Stimulated activated CD4-positive, alpha-beta T cell treated with anti-CD3 and anti-CD28 coated beads, Interleukin-1b, Interleukin-23, amount 100 ng/mL, for 48 hours (primary cell): ENCODE results near the gene ATOH7.
"Not testable (repeated sequence)": the region's sequence is repeated elsewhere in the genome, so short reads cannot be mapped to it uniquely, and the experiment has no call there.

Experiments
- DNase-seq: peaks from one replicate; pipeline ENCODE4 v3.0.0-alpha.2; 2020

Gene ATOH7

DNA sequence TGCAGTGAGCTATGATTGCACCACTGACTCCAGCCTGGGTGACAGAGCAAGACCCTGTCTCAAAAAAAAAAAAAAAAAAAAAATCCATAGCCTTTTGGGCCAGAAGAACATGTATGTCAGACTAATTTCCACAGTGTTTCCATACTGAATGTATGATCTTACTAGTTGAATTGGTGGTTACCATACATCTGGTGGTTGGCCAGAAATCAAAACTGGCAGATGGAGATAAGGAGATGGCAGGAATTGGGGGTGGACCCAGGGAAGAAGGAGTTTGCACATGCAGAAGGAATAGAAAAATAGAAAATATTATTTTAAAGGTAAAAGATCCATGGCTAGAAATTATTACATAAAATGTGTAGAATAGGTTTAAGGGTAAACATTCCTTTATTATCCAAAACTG, 3.7 kb upstream of the ATOH7 start:
- no peak for DNase-seq

- DNase-seq, result no peak
Measured at GRCh38 chr10:68235111-68235510, 3.2 kb upstream of the ATOH7 start.

DNA sequence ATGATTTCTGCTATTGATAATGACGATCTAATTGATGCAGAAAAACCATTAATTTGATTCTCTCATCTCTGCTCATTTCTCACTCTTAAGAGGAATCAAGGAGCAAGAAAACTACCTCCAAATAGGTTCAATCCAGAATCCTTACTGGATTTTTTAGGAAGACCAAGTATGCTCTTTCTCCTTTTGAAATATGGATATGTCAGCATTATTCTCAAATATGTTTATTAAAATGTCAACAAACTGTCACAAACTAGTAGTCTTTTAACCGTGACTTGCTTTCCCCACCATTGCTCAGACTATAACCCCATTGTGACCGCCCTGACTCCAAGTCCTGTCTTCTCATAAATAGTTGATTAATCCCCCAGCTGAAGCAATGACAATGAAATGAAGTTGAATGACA, 1.1 kb upstream of the ATOH7 start:
- no peak for DNase-seq

DNA sequence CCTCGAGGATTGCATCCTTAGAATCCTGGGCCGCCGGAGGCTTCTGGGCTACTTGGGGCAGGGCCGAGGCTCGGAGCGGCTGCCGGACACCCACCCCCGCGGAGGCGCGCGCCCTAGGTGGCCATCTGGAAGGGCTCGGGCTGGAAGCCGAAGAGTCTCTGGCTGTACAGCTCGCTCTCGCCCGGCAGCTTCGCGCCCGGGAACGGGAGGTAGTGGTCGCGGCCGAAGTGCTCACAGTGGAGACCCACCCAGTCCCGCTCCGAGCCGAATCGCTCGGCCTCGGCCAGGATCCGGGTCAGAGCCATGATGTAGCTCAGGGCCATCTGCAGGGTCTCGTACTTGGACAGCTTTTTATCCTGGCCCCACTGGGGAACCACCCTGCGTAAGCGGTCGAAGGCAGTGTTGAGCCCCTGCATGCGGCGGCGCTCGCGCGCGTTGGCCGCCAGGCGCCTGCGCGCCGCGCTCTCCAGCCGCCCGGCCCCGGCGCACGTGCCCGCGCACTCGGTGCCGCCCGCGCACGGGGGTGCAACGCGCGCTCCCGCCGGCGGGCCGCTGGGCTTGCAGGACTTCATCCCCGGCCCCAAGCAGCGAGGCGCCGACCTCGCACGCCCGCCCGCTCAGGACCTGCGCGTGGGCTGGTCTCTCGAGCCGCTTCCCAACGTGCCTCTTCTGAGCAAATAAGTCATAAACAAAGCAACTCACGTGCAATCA, 652 bp downstream of the ATOH7 start:
- peak; percentile 27 for DNase-seq

DNA sequence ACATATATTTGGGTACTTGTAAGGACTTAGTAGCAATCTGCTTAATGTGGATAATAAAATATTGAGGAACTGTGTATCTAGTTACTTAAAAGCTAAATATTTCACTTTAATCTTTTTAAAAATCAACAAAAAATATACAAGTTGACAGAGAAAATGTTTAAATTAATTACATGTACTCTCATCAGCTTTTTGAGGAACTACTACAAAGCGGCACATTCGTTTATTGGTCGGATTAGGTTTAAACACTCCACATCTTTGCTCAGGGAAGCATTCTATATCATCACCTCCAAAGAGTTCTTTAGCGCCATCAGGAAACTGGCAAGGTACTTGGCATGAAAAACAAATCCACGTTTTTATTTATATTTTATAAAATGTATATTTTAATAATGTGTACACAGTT, 1.6 kb downstream of the ATOH7 start:
- DNase-seq, result no peak

DNA sequence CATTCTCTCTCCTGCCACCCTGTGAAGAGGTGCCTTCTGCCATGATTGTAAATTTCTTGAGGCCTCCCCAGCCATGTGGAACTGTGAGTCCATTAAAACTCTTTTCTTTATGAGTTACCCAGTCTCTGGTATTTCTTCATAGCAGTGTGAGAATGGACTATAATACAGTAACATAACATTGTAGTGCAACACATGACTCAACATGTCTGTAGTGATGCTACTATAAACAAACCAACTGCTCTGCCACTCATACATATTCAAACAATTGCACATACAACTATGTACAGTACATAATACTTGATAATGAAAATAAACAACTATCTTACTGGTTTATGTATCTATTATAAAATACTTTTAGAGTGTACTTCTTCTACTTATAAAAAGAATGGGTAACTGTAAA, 7.1 kb downstream of the ATOH7 start:
- DNase-seq, result no peak

GRCh38 chr10:68223535-68224165, 8.3 kb downstream of the ATOH7 start:
- peak; percentile 19 for DNase-seq

- DNase-seq, result no peak
Measured at GRCh38 chr10:68222391-68222790, 9.5 kb downstream of the ATOH7 start.

- DNase-seq, result no peak
Measured at GRCh38 chr10:68221196-68221595, 10.7 kb downstream of the ATOH7 start.

DNA sequence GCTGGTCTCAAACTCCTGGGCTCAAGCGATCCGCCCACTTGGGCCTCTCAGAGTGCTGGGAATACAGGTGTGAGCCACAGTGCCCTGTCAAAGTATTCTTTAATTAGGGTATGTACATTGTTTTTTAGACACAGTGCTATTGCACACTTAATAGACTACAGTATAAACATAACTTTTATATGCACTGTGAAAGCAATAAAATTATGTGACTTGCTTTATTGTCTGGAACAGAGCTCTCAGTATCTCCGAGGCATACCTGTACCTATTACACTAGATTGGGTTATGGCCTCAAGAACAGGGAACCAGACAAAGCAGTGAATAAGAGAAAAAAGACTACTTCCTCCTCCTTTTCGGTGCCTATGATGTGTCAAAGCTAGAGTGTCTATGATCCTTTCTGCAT, 13.1 kb downstream of the ATOH7 start:
- no peak for DNase-seq

GRCh38 chr10:68212721-68213352, 19.1 kb downstream of the ATOH7 start:
- DNase-seq, result no peak

DNA sequence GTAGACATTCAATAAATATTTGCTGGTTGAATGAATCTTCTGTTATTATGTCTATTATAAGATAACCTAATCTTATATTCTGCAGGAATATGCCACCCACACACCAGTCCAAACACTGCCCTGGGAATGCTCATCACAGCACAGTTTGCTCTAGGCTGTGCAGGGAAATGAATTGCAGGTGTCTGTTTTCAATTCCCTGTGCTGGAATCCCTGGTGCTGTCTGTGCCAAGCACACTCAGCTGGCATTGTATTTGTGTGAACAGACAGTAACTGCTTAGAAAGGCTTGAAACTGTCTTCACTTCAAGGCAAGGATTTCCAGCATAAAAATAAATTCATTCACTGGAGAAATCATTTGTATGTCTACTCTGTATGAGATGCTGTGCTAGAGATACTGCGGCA, 20.2 kb downstream of the ATOH7 start:
- DNase-seq, result no peak

GRCh38 chr10:68208424-68209042, 23.4 kb downstream of the ATOH7 start:
- DNase-seq, result peak; percentile 10

DNA sequence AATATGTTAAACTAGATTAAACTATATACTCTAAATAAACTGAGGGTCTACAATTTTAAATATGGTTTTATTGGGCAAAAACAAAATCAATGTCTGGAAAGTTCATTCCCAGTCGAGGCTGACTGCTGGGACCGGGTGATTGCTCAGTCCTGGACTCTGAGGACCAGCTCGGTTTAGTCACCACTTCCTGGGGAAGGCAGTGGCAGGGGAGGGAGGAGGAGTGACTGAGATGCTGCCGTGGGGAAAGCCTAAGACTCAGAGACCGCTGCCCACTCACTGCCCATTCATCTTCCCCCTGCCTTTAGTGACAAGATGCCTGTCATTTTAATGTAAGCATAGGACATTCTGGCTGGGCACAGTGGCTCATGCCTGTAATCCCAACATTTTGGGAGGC, 29.0 kb downstream of the ATOH7 start:
- DNase-seq, result peak; percentile 4

DNA sequence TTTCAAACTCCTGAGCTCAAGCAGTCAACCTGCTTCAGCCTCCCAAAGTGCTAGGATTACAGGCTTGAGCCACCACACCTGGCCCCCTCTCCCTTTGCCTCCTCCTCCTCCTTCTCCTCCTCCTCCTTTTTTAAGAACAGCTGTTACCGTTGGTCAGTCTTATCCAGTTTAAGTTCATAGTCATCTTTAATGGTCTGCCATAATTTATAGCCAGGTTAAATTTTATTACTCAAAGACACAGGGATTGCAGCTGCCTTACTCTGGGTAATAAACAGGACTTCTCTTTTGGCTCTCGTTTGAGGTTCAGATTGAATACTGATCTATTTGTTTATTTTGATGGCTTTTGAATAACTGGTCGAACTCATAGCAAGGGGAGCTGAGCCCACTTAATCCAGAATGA, 35.2 kb downstream of the ATOH7 start:
- DNase-seq, result no peak

DNA sequence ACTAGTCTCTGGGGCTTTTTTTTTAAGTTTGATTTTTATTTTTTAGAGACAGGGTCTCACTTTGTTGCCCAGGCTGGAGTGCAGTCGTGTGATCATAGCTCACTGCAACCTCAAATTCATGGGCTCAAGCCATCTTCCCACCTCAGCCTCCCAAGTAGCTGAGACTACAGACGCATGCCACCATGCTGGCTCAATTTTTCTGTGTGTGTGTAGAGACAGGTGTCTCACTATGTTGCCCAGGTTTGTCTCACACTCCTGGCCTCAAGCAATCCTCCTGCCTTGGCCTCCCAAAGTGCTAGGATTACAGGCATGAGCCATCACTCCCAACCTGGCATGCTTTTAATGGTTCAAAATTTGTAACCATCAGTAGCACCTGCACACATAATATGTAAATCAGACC, 36.1 kb downstream of the ATOH7 start:
- not testable (repeated sequence) for DNase-seq

DNA sequence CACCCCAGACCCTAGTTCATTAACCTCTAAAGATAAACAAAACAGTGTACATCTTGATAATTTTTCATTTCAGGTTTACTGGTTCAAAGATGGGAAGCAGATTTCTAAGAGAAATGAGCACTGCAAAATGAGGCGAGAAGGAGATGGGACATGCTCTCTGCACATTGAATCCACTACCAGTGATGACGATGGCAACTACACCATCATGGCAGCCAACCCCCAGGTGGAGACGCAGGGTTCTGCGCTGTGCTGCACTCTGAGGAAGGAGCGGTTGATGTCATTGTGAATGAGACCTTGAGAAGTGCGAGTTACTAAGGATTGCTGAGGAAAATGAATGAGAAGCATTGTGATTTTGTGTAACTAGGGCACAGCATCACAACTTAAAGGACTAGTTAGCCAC, 37.6 kb downstream of the ATOH7 start:
- DNase-seq, result no peak

GRCh38 chr10:68192113-68192512, 39.8 kb downstream of the ATOH7 start:
- no peak for DNase-seq

DNA sequence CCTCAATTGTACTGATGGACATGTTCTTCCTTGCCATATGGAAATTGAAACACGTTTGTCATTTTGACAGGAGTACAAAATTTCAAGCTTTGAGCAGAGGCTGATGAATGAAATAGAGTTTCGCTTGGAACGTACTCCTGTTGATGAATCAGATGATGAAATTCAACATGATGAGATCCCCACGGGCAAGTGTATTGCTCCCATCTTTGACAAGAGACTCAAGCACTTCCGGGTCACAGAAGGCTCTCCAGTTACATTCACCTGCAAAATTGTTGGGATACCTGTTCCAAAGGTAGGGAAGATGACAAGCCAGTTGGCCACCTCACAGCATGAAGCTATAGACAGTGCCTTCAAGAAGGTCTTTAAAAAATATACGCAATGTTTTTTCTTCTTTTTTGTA, 43.1 kb downstream of the ATOH7 start:
- DNase-seq, result no peak

DNA sequence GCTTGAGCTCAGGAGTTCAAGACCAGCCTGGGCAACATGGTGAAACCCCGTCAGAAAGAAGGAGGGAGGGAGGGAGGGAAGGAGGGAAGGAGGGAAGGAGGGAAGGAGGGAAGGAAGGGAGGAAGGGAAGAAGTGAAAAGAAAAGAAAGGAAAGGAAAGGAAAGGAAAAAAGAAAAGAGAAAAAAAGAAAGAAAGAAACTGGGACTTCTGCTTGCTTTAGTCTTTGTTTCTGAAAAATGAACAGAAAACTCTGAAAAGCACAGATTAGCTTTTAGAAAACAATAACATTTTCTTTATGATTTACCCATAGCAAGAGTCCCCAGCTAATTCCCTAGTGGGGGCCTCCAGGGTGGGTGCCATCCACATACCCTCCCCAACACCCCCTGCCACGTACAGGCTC, 46.8 kb downstream of the ATOH7 start:
- no peak for DNase-seq

DNA sequence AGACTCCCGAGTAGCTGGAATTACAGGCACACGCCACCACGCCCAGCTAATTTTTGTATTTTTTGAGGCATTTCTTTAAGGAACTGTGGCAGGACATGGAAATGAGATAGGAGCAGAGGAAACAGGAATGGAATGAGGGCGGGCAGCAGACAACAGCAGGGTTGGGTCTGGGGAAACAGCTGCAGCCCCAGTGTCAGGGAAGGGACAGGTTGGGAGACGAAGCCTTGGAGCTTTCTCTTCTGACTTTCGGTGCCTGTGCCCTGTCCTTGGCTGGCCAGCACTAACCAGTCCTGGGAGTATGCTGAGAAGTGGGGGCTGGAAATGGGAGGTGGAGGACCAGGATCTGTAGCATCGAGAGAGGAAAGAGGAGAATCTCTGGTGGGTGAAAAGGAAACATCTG, 47.4 kb downstream of the ATOH7 start:
- DNase-seq, result no peak
